Esophagus muscularis mucosa (tissue), 3 donors: ENCODE results near the gene OR13H1.

ENCODE experiments used
- POLR2A ChIP-seq: fragments of 450-650 bp; IDR thresholded peaks from one replicate; pipeline ENCODE4 v1.6.1; 2017; ENCODE audit warnings: antibody characterized with exemption, moderate library complexity, mild to moderate bottlenecking, low read depth
- POLR2AphosphoS5 ChIP-seq, 2 donors: sonication (generic); formaldehyde crosslinking; IDR thresholded peaks; one replicate each; pipeline ENCODE4 v1.6.1; 2017; ENCODE audit warnings: antibody characterized with exemption in 2 of 2
- TF ChIP-seq, protein P1 (sequence below), 3 experiments: fragments of 200-600 bp in 2 of 3; fragments of 450-650 bp in 1 of 3; sonication (generic) in 2 of 3; IDR thresholded peaks; one replicate each; pipeline ENCODE4 v1.5.1; 2017 to 2019; ENCODE audit warnings: antibody characterized with exemption in 3 of 3, mild to moderate bottlenecking in 2 of 3, moderate library complexity in 1 of 3

DNA sequence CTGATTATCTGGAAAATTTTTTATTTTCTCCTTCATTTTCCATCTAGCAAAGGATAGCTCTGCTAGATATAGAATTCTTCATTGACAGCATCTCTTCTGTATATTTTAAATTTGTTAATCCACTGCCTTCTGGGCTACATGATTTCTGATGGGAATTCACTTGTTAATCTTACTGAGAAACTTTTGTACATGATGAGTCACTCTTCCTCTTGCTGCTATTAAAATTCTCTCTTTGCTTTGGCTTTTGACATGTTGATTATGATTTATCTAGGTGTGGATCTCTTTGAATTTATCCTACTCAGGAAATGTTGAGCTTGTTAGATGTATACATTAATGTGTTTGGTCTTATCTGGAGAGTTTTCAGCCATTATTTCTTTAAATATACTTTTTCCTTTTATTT lies 27.5 kb downstream of the OR13H1 start:
- TF ChIP-seq POLR2AphosphoS5 (IDR thresholded peaks at IDR 0.05): no peak
- TF ChIP-seq, protein P1, sequence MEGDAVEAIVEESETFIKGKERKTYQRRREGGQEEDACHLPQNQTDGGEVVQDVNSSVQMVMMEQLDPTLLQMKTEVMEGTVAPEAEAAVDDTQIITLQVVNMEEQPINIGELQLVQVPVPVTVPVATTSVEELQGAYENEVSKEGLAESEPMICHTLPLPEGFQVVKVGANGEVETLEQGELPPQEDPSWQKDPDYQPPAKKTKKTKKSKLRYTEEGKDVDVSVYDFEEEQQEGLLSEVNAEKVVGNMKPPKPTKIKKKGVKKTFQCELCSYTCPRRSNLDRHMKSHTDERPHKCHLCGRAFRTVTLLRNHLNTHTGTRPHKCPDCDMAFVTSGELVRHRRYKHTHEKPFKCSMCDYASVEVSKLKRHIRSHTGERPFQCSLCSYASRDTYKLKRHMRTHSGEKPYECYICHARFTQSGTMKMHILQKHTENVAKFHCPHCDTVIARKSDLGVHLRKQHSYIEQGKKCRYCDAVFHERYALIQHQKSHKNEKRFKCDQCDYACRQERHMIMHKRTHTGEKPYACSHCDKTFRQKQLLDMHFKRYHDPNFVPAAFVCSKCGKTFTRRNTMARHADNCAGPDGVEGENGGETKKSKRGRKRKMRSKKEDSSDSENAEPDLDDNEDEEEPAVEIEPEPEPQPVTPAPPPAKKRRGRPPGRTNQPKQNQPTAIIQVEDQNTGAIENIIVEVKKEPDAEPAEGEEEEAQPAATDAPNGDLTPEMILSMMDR (IDR thresholded peaks at IDR 0.05): no peak
- no peak for TF ChIP-seq POLR2A
